Smooth muscle cell (in vitro differentiated cells): Measurements from ENCODE around the gene TLE1. TPM values are rescaled to one million over a fixed set of nuclear protein-coding genes. Genes with fewer than 3 reads are reported as not detected.

Experiments
- DNase-seq: peaks from one replicate; lab custom pipeline; 2025; ENCODE audit not compliant: unreplicated experiment; lab: John Stamatoyannopoulos, UW
- H2AFZ ChIP-seq: fragments of 200-600 bp; sonication (generic); 2 replicates; pipeline ENCODE4 v1.6.0; 2016; ENCODE audit warnings: antibody characterized with exemption, low read depth, mild to moderate bottlenecking
- H3F3A ChIP-seq: fragments of 200-600 bp; sonication (generic); 2 replicates; pipeline ENCODE4 v1.6.0; 2017; ENCODE audit warnings: antibody characterized with exemption, low read depth
- H3K27ac ChIP-seq: fragments of 200-600 bp; sonication (generic); 2 replicates; pipeline ENCODE4 v1.5.1; 2016; ENCODE audit warnings: low read depth, mild to moderate bottlenecking
- H3K27me3 ChIP-seq: fragments of 200-600 bp; sonication (generic); 2 replicates; pipeline ENCODE4 v1.6.1; 2016; ENCODE audit warnings: low read depth, mild to moderate bottlenecking
- H3K36me3 ChIP-seq: fragments of 200-600 bp; sonication (generic); 2 replicates; pipeline ENCODE4 v1.5.1; 2016; ENCODE audit warnings: low read depth
- H3K4me1 ChIP-seq: fragments of 200-600 bp; sonication (generic); 2 replicates; pipeline ENCODE4 v1.5.1; 2016; ENCODE audit warnings: low read depth
- H3K4me2 ChIP-seq: fragments of 200-600 bp; sonication (generic); 2 replicates; pipeline ENCODE4 v1.6.0; 2016; ENCODE audit warnings: mild to moderate bottlenecking
- H3K4me3 ChIP-seq: fragments of 200-600 bp; sonication (generic); 2 replicates; pipeline ENCODE4 v1.5.1; 2016; ENCODE audit warnings: mild to moderate bottlenecking
- H3K79me2 ChIP-seq: fragments of 200-600 bp; sonication (generic); 2 replicates; pipeline ENCODE4 v1.6.0; 2016; ENCODE audit warnings: low read depth, mild to moderate bottlenecking
- H3K9ac ChIP-seq: fragments of 200-600 bp; sonication (generic); 2 replicates; pipeline ENCODE4 v1.6.0; 2016; ENCODE audit warnings: low read depth
- H3K9me3 ChIP-seq: fragments of 200-600 bp; sonication (generic); replicated peaks from 2 replicates; pipeline ENCODE4 v1.5.1; 2016; ENCODE audit warnings: low read depth
- H4K20me1 ChIP-seq: fragments of 200-600 bp; sonication (generic); 2 replicates; pipeline ENCODE4 v1.6.0; 2016; ENCODE audit warnings: low read depth
- WGBS: methylation state at CpG from one replicate; pipeline ENCODE4 v1.1.7; 2016; ENCODE audit warnings: low lambda C conversion rate; 5-methylcytosine and 5-hydroxymethylcytosine counted together
- polyA plus RNA-seq: library from polyadenylated mRNA; unstranded; fragments of >200 nt; fragmentation: Nextera tagmentation; extraction: Ambion mirVana; gene quantifications from 2 replicates; pipeline ENCODE4 v1.2.1, GENCODE V29; 2016
- total RNA-seq: library from RNA; depleted of rRNA; stranded (reverse); fragments of >200 nt; gene quantifications from 2 replicates; pipeline ENCODE4 v1.2.3, GENCODE V29; 2014
- TF ChIP-seq, protein P1 (sequence below): fragments of 200-600 bp; sonication (generic); IDR thresholded peaks from 2 replicates; pipeline ENCODE4 v1.5.1; 2017; ENCODE audit warnings: borderline replicate concordance, mild to moderate bottlenecking, antibody characterized with exemption; ENCODE audit not compliant: insufficient read depth, poor library complexity, severe bottlenecking

Gene TLE1
- total and polyA plus RNA-seq, 2 experiments from 2014 or later: 32.5 to 35.2 TPM

DNA sequence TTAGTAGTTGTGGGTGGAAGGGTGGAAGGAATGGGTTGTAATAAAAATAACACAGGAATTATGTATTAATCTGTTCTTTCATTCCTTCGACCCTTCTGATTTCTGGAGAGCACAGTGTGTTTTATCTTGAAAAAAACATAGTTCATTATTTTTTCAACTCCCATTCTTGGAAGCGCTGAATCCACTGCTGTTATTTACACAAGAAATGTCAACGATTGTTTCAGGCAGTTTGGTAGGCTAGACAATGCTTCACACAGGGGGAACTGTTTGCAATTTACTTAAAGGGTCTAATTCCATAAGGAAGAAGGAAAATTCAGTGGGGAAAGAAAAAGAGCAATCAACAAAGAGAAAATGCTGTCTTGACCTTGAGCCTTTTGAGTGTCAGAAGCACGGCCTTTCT, 142.9 kb downstream of the TLE1 start:
- H3K9me3 ChIP-seq: no peaks in the 10 kb centered on the region
- TF ChIP-seq, protein P1, sequence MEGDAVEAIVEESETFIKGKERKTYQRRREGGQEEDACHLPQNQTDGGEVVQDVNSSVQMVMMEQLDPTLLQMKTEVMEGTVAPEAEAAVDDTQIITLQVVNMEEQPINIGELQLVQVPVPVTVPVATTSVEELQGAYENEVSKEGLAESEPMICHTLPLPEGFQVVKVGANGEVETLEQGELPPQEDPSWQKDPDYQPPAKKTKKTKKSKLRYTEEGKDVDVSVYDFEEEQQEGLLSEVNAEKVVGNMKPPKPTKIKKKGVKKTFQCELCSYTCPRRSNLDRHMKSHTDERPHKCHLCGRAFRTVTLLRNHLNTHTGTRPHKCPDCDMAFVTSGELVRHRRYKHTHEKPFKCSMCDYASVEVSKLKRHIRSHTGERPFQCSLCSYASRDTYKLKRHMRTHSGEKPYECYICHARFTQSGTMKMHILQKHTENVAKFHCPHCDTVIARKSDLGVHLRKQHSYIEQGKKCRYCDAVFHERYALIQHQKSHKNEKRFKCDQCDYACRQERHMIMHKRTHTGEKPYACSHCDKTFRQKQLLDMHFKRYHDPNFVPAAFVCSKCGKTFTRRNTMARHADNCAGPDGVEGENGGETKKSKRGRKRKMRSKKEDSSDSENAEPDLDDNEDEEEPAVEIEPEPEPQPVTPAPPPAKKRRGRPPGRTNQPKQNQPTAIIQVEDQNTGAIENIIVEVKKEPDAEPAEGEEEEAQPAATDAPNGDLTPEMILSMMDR: no peak
- no peaks in the 10 kb centered on the region for H3K27me3 ChIP-seq
- H3K36me3 ChIP-seq: no peaks in the 10 kb centered on the region
- no peak for DNase-seq
- 60% methylated on average over 4 of the region's 4 CpGs for WGBS
- H3K4me3 ChIP-seq: no peak overlapping the region
- peaks cover 13% of the 10 kb centered on the region for H3K4me1 ChIP-seq
- no peaks in the 10 kb centered on the region for H3F3A ChIP-seq
- no peaks in the 10 kb centered on the region for H4K20me1 ChIP-seq
- no peak overlapping the region for H3K4me2 ChIP-seq
- H3K9ac ChIP-seq: no peak overlapping the region
- H2AFZ ChIP-seq: no peak overlapping the region
- H3K27ac ChIP-seq: no peak overlapping the region
- no peaks in the 10 kb centered on the region for H3K79me2 ChIP-seq

DNA sequence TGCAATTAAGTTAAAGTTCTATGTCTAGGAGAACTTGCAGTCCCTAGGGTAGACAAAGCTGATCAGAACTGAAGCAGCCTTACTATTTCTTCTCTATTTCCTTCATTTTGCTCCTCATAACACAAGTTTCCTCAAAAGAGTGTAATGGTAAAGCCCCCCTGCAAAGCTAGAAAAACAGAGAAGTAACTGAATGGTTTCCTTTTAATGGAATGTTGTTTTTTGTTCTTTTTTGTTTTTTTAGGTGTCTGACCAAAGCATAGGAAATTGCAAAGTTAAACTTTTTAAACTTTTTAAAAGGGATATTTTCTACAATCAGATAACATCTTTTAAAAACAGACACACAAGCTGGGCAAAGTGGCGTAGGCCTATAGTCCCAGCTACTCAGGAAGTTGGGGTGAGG, 145.7 kb downstream of the TLE1 start:
- H3K9me3 ChIP-seq: no peaks in the 10 kb centered on the region
- no peak overlapping the region for H2AFZ ChIP-seq
- no peaks in the 10 kb centered on the region for H3K36me3 ChIP-seq
- no peak for DNase-seq
- H3K27ac ChIP-seq: no peak overlapping the region
- 96% methylated on average over 1 of the region's 1 CpG for whole genome bisulfite sequencing
- no peaks in the 10 kb centered on the region for H3F3A ChIP-seq
- H3K79me2 ChIP-seq: no peaks in the 10 kb centered on the region
- H3K4me3 ChIP-seq: no peak overlapping the region
- no peak overlapping the region for H3K4me2 ChIP-seq
- H4K20me1 ChIP-seq: no peaks in the 10 kb centered on the region
- no peaks in the 10 kb centered on the region for H3K4me1 ChIP-seq
- H3K9ac ChIP-seq: no peak overlapping the region
- TF ChIP-seq, protein P1: no peak
- H3K27me3 ChIP-seq: no peaks in the 10 kb centered on the region

DNA sequence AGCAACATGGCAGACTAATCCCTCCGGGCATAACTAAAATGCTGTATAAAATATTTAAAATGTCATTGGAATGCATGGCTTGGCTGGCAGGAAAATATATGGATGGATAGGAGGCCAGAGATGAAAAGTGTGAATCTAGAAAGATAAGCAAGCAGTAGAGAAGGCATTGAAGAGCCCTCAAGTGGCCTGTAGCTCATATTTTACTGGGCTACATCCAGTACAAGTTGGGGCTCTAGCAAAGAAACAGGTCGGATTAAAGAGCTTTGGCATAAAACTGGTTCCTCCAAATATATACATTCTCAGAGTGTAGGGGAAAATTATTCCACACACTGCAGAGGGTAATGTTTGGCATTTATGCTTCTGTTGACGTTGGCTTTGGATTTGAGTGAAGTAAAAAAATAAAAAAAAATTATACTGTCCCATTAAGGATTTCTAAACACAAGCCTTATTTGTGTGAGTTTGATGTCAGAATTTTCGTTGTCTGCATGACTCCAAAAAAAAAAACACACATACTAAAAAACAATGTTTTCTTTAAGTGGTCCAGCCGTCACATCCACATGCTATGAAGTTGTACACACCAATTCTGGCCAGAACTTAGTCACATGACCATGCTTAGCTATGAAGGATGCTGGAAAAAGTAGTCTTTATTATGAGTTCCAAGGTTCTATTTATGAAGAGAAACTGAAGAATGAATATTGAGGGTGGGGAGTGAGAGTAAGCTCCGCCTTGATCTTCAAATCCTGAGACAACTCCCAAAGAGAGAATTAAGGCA, 147.0 kb downstream of the TLE1 start:
- WGBS: 93% methylated on average over 6 of the region's 6 CpGs
- H3K27ac ChIP-seq: no peak overlapping the region
- H3K9ac ChIP-seq: no peak overlapping the region
- H3K9me3 ChIP-seq: no peaks in the 10 kb centered on the region
- no peaks in the 10 kb centered on the region for H3K36me3 ChIP-seq
- TF ChIP-seq, protein P1: no peak
- H3F3A ChIP-seq: no peaks in the 10 kb centered on the region
- H4K20me1 ChIP-seq: no peaks in the 10 kb centered on the region
- H3K4me1 ChIP-seq: no peaks in the 10 kb centered on the region
- H3K4me3 ChIP-seq: no peak overlapping the region
- DNase-seq: no peak
- no peaks in the 10 kb centered on the region for H3K27me3 ChIP-seq
- H3K79me2 ChIP-seq: no peaks in the 10 kb centered on the region
- no peak overlapping the region for H2AFZ ChIP-seq
- no peak overlapping the region for H3K4me2 ChIP-seq
